K562 (cell line): ENCODE results near the gene GPX1. TPM values are rescaled to one million over a fixed set of nuclear protein-coding genes. Genes with fewer than 3 reads are reported as not detected.

ENCODE experiments used
- CHD7 ChIP-seq: fragments of 200-600 bp; sonication (generic); IDR thresholded peaks from one replicate; pipeline ENCODE4 v1.6.1; 2012; ENCODE audit warnings: mild to moderate bottlenecking, low read depth, low read length, inconsistent platforms
- CREB3L1 ChIP-seq: fragments of 450-650 bp; IDR thresholded peaks from 2 replicates; pipeline ENCODE4 v1.6.1; 2014; ENCODE audit warnings: low read depth, mild to moderate bottlenecking, moderate library complexity, borderline replicate concordance
- EP400 ChIP-seq: fragments of 450-650 bp; IDR thresholded peaks from 2 replicates; pipeline ENCODE4 v1.6.1; 2017; ENCODE audit warnings: antibody characterized with exemption, mild to moderate bottlenecking, moderate library complexity
- ESRRA ChIP-seq: fragments of 450-650 bp; IDR thresholded peaks from 2 replicates; pipeline ENCODE4 v1.6.1; 2014; ENCODE audit warnings: low read depth, mild to moderate bottlenecking, moderate library complexity, borderline replicate concordance
- ESRRB ChIP-seq: fragments of 250-450 bp; sonication (Bioruptor Pico); IDR thresholded peaks from 2 replicates; pipeline ENCODE4 v1.5.0; 2020; ENCODE audit warnings: mild to moderate bottlenecking, moderate library complexity, borderline replicate concordance
- ETV5 ChIP-seq: sonication (generic); formaldehyde crosslinking; IDR thresholded peaks from 2 replicates; pipeline ENCODE4 v1.4.0; 2020; ENCODE audit warnings: low read depth, mild to moderate bottlenecking, missing genetic modification reagents
- KDM5B ChIP-seq: fragments of 200-600 bp; sonication (generic); IDR thresholded peaks from 2 replicates; pipeline ENCODE4 v1.6.1; 2012; ENCODE audit warnings: low read depth, mild to moderate bottlenecking, moderate library complexity, low read length, control low read depth, inconsistent platforms; ENCODE audit not compliant: insufficient replicate concordance
- MYC ChIP-seq, 2 experiments: fragments of 250-450 bp in 1 of 2; sonication (Bioruptor Pico) in 1 of 2; IDR thresholded peaks; 2 replicates each; pipeline versions ENCODE4 v1.5.1 to v1.6.1; 2012 to 2021; ENCODE audit warnings: low read depth in 2 of 2, borderline replicate concordance in 1 of 2, improper control_type of control experiment in 1 of 2, low read length in 1 of 2, mild to moderate bottlenecking in 1 of 2, moderate library complexity in 1 of 2
- NR4A1 ChIP-seq, 2 experiments: fragments of 250-450 bp in 1 of 2; fragments of 450-650 bp in 1 of 2; sonication (Bioruptor Pico) in 1 of 2; IDR thresholded peaks; 2 replicates each; pipeline versions ENCODE4 v1.4.0 to v1.6.1; 2016 to 2020; ENCODE audit warnings: mild to moderate bottlenecking in 2 of 2, missing compliant biosample characterization in 1 of 2, missing genetic modification characterization in 1 of 2, moderate library complexity in 1 of 2
- XRCC5 ChIP-seq: fragments of 200-400 bp; formaldehyde crosslinking; IDR thresholded peaks from 2 replicates; pipeline ENCODE4 v1.6.1; 2017; ENCODE audit warnings: low read depth, mild to moderate bottlenecking, low read length
- ZBED1 ChIP-seq: IDR thresholded peaks from 2 replicates; pipeline ENCODE4 v1.6.1; 2014
- ZNF584 ChIP-seq: fragments of 200-800 bp; sonication (Bioruptor generic); IDR thresholded peaks from 2 replicates; pipeline ENCODE4 v1.6.1; 2016; ENCODE audit warnings: low read depth, mild to moderate bottlenecking, missing genetic modification characterization, missing compliant biosample characterization
- ZNF75A ChIP-seq: fragments of 450-650 bp; formaldehyde crosslinking; IDR thresholded peaks from 2 replicates; pipeline ENCODE4 v1.4.0; 2020; ENCODE audit warnings: mild to moderate bottlenecking
- polyA plus RNA-seq, 8 experiments: library from polyadenylated mRNA; depleted of rRNA in 4 of 8; stranded (reverse) in 5 of 8; unstranded in 3 of 8; fragments of >200 nt; fragmentation: Nextera tagmentation in 2 of 8; fragmentation: Illumina TruSeq in 1 of 8; extraction: Ambion mirVana in 2 of 8; extraction: Trizol in 1 of 8; gene quantifications; 2 replicates each; pipeline versions ENCODE4 v1.2.1 to v1.2.3, GENCODE V29; 2011 to 2014; ENCODE audit warnings: inconsistent platforms in 1 of 8, missing spikeins in 1 of 8
- total RNA-seq, 7 experiments: library from RNA; depleted of rRNA in 6 of 7; stranded (reverse); fragments of >200 nt in 6 of 7; fragmentation: Illumina TruSeq in 2 of 7; extraction: Trizol in 2 of 7; gene quantifications; 2 replicates each; pipeline versions ENCODE4 v1.2.1 to v1.2.3, GENCODE V29; 2011 to 2021; ENCODE audit warnings: low replicate concordance in 1 of 7

The GPX1 gene
- total and polyA plus RNA-seq, 9 of the 15 experiments (the other 6 are each of a cell fraction or from before 2014, with no cell fraction given), result 0.08 to 1.3 (median 0.21) TPM; not detected in 5

- TF ChIP-seq CHD7, result no peak
- peak; percentile 80 for TF ChIP-seq KDM5B
- peak; percentile 66; the same call in 1 of the 2 replicates for TF ChIP-seq ESRRA
- TF ChIP-seq CREB3L1, result peak; percentile 73; the same call in 1 of the 2 replicates
- TF ChIP-seq ZNF584 (CRISPR knock-in tag), result peak; percentile 57; the same call in 1 of the 2 replicates
- no peak for TF ChIP-seq XRCC5
- TF ChIP-seq ETV5 (CRISPR knock-in tag), result peak; percentile 83
- peak; percentile 85 for TF ChIP-seq EP400
- peak; percentile 92 for TF ChIP-seq MYC (IDR thresholded peaks at IDR 0.05; ENCODE audit: low read depth, low read length)
- peak; percentile 82; the same call in 1 of the 2 replicates for TF ChIP-seq MYC (CRISPR knock-in tag; IDR thresholded peaks at IDR 0.05; ENCODE audit: borderline replicate concordance, low read depth)
- TF ChIP-seq NR4A1 (CRISPR knock-in tag; IDR thresholded peaks at IDR 0.05), result no peak
- TF ChIP-seq NR4A1 (tag; IDR thresholded peaks at IDR 0.05), result no peak; the same call in 1 of the 2 replicates
- TF ChIP-seq ZBED1, result no peak
- TF ChIP-seq ESRRB, result no peak
- no peak for TF ChIP-seq ZNF75A (CRISPR knock-in tag)
These were observed 18.0 kb downstream of the GPX1 start, which contains the start of gene USP4 (continued) for GRCh38 chr3:49339941-49340800.
